Lung microvascular endothelial cell (primary cell): Measurements from ENCODE around the gene PFAS. TPM values are rescaled to one million over a fixed set of nuclear protein-coding genes. Genes with fewer than 3 reads are reported as not detected.
A peak's percentile ranks its signal among the peaks of the same experiment; 100 is the strongest.
"Not testable (repeated sequence)": the region's sequence is repeated elsewhere in the genome, so short reads cannot be mapped to it uniquely, and the experiment has no call there.

Experiments used
- DNase-seq, 2 donors: peaks; one replicate each; pipeline versions ENCODE4 v3.0.0 to v3.0.0-alpha.2; 2010; ENCODE audit warnings: low read depth in 2 of 2
- total RNA-seq: library from RNA; depleted of rRNA; stranded (reverse); fragments of >200 nt; gene quantifications from 2 replicates; pipeline ENCODE4 v1.2.1, GENCODE V29; 2014

PFAS gene
- 12.7 and 15.0 TPM in 2 replicates for total RNA-seq

GRCh38 chr17:8248751-8249607, at the start of gene PFAS:
Gene PFAS, plus strand, starts transcription at chr17:8249289. Its CDS starts 4,649 bp downstream, at chr17:8253938.
- DNase-seq = peak; percentile 93 to 95

- DNase-seq = no peak
Observed at GRCh38 chr17:8204761-8205555, 44.1 kb upstream of the PFAS start.

- no peak for DNase-seq
Observed at GRCh38 chr17:8206536-8206935, 42.6 kb upstream of the PFAS start.

- peak; percentile 97 to 98 for DNase-seq
Observed at GRCh38 chr17:8209907-8210760, 39.0 kb upstream of the PFAS start, which contains the start of gene AURKB. Gene AURKB, minus strand, starts transcription at chr17:8210575. Its CDS starts 351 bp downstream, at chr17:8210224.

- peak in 1 of 2 donors; percentile 18 for DNase-seq
Observed at GRCh38 chr17:8210761-8211458, 38.2 kb upstream of the PFAS start.

- DNase-seq = no peak
Observed at GRCh38 chr17:8212312-8213180, 36.5 kb upstream of the PFAS start.

GRCh38 chr17:8214000-8214399, 35.1 kb upstream of the PFAS start:
- DNase-seq = not testable (repeated sequence)

GRCh38 chr17:8220783-8221662, 28.1 kb upstream of the PFAS start:
- peak; percentile 92 to 94 for DNase-seq

GRCh38 chr17:8221663-8222379, 27.3 kb upstream of the PFAS start:
- DNase-seq = peak; percentile 90

- DNase-seq = no peak
Observed at GRCh38 chr17:8222380-8222629, 26.8 kb upstream of the PFAS start.

GRCh38 chr17:8222630-8223355, 26.3 kb upstream of the PFAS start:
- DNase-seq = peak; percentile 95

- peak; percentile 38 to 67 for DNase-seq
Observed at GRCh38 chr17:8223356-8224126, 25.5 kb upstream of the PFAS start.

GRCh38 chr17:8224891-8225812, 23.9 kb upstream of the PFAS start:
- DNase-seq = no peak

GRCh38 chr17:8225813-8226535, 23.1 kb upstream of the PFAS start:
- peak; percentile 68 to 77 for DNase-seq
